Activated CD4-positive, alpha-beta T cell treated with anti-CD3 and anti-CD28 coated beads for 36 hours (primary cell): ENCODE results near the gene RTL5. TPM values are rescaled to one million over a fixed set of nuclear protein-coding genes. Genes with fewer than 3 reads are reported as not detected.

Experiments
- ATAC-seq: fragments of 200-7000 bp; cut with Tn5 transposase; one replicate; pipeline ENCODE4 v1.10.0; 2021; ENCODE audit warnings: mild to moderate bottlenecking, moderate library complexity
- CTCF ChIA-PET: fragments of 350-600 bp; sonication (Branson Sonifier 250); formaldehyde crosslinking; loops from one replicate; lab custom pipeline; 2021; ENCODE audit warnings: antibody characterized with exemption; lab: Charles Lee
- POLR2A ChIA-PET: fragments of 350-600 bp; sonication (Branson Sonifier 250); formaldehyde crosslinking; loops from one replicate; lab custom pipeline; 2021; ENCODE audit warnings: antibody characterized with exemption, inconsistent platforms; lab: Charles Lee
- DNase-seq: peaks from one replicate; pipeline ENCODE4 v3.0.0-alpha.2; 2020
- H3K27ac Mint-ChIP-seq: one replicate; pipeline ENCODE4 v1.8.0; 2021; ENCODE audit warnings: mixed read lengths
- H3K27me3 Mint-ChIP-seq: one replicate; pipeline ENCODE4 v1.8.0; 2021; ENCODE audit warnings: mixed read lengths
- H3K36me3 Mint-ChIP-seq: one replicate; pipeline ENCODE4 v1.8.0; 2021; ENCODE audit warnings: low read depth, mixed read lengths
- H3K4me1 Mint-ChIP-seq: one replicate; pipeline ENCODE4 v1.8.0; 2021; ENCODE audit warnings: mixed read lengths
- H3K4me3 Mint-ChIP-seq: one replicate; pipeline ENCODE4 v1.8.0; 2021; ENCODE audit warnings: mild to moderate bottlenecking, moderate library complexity, mixed read lengths
- H3K9me3 Mint-ChIP-seq: one replicate; pipeline ENCODE4 v1.8.0; 2021; ENCODE audit warnings: low read depth, mixed read lengths
- intact Hi-C, 2 experiments: fragments of 100-400 bp; cut with DNase I in 1 of 2; cut with micrococcal nuclease in 1 of 2; formaldehyde crosslinking; loops; one replicate each; pipeline versions ENCODE4 v1.14.2 to v1.15.1; 2022 to 2024; cut with DNase I, micrococcal nuclease
- total RNA-seq, 2 experiments: library from RNA; stranded (reverse); gene quantifications; one replicate each; pipeline ENCODE4 v1.2.3, GENCODE V29; 2021

RTL5 gene
- total RNA-seq, 2 experiments from 2014 or later, result 0.14 to 0.33 TPM

DNA sequence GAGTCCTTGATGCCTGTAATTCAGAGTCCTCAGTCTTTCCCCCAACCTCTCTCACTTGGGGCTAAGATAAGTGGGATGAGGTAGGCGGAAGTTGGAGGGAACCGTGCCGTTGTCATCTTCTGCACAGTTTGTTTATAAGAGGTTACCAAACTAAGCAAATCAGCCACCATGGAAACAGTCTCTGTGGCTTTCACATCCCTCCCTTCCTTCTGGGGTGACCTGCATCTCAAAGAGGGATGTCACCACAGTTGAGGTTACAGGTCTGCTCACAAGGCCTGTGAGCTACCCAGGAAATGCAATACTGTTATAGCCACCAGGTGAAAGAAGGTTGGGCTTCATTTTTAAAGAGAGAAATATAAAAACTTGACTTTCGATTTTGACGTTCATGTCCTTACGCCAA is 26.3 kb downstream of the RTL5 start:
- peak; percentile 49 for DNase-seq
- Mint-ChIP-seq H3K4me1 (peaks cover 26% of the 10 kb centered on the region), H3K36me3 (no peaks in the 10 kb centered on the region), H3K27ac (no peak overlapping the region), H3K4me3 (no peak overlapping the region), H3K27me3 (peaks cover 13% of the 10 kb centered on the region), H3K9me3 (no peaks in the 10 kb centered on the region)
- CTCF ChIA-PET, result interaction anchor here (1.0 to 2.1 kb wide), 2 partner anchors 16 to 87 kb away, joined by 3 to 8 read pairs; no protein-coding TSS in a partner anchor
- POLR2A ChIA-PET, result no interaction called here
- intact Hi-C loops, result no loop called here
- peak; percentile 57 for ATAC-seq

DNA sequence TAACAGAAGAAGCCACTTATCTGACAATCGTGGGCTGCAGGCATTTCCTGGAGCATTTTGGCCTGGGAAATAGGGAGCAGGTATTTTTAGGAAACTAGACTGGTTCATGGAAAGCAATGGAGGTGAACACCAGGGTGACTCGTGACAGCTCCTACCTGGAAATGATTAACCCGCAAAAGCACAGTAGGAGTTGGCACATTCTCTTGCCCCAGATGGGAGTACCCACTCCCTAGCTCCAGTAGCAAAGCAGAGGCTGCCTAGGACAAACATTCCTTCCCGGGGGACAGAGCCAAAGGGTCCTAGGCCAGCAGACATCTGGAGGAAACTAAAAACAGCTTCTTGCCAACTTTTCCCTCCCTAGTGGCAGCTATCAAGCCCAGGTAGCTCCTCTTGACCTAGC is 29.0 kb downstream of the RTL5 start:
- peaks cover 33% of the 10 kb centered on the region for H3K4me1 Mint-ChIP-seq
- POLR2A ChIA-PET, result interaction anchor here (0.6 kb wide), 1 partner anchor 173 kb away, joined by 3 read pairs; no protein-coding TSS in a partner anchor
- DNase-seq, result no peak
- intact Hi-C loops, result loop anchor here in 1 of 2 experiments (5.0 kb wide), 1 partner anchor 40 kb away; no protein-coding TSS in a partner anchor
- H3K4me3 Mint-ChIP-seq, result no peak overlapping the region
- no peaks in the 10 kb centered on the region for H3K9me3 Mint-ChIP-seq
- H3K27ac Mint-ChIP-seq, result no peak overlapping the region
- ATAC-seq, result no peak
- peaks cover 18% of the 10 kb centered on the region for H3K27me3 Mint-ChIP-seq
- CTCF ChIA-PET, result interaction anchor here (0.6 to 0.9 kb wide), 2 partner anchors 25 to 82 kb away, joined by 3 read pairs; no protein-coding TSS in a partner anchor
- H3K36me3 Mint-ChIP-seq, result no peaks in the 10 kb centered on the region

DNA sequence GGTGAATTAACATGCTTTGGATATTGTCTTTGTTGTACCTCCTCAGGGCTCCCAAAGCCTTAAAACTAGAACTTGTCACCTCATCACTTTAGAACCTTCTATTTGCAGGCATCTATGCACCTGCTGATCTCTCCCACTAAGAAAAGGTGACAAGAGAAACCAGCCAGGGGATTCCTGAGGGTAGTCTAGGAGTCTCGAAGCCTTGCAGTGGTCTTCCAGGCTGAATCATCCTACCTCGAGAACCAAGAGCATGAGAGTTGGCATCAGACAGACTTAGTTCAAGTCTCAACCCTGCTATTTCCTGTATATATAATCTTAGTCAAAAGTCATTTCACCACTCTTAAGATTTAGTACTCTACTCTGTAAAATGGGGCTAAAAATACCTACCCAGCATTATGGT is 29.6 kb downstream of the RTL5 start:
- Mint-ChIP-seq H3K27ac (no peak overlapping the region), H3K27me3 (peaks cover 18% of the 10 kb centered on the region), H3K4me3 (no peak overlapping the region), H3K36me3 (no peaks in the 10 kb centered on the region), H3K4me1 (peaks cover 33% of the 10 kb centered on the region), H3K9me3 (no peaks in the 10 kb centered on the region)
- ATAC-seq, result no peak
- ChIA-PET POLR2A (interaction anchor here (0.6 kb wide), 1 partner anchor 174 kb away, joined by 3 read pairs; no protein-coding TSS in a partner anchor), CTCF (interaction anchor here (0.9 kb wide), 1 partner anchor 26 kb away, joined by 3 read pairs; no protein-coding TSS in a partner anchor)
- no peak for DNase-seq
- intact Hi-C loops, result loop anchor here in 1 of 2 experiments (5.0 kb wide), 1 partner anchor 40 kb away; no protein-coding TSS in a partner anchor

DNA sequence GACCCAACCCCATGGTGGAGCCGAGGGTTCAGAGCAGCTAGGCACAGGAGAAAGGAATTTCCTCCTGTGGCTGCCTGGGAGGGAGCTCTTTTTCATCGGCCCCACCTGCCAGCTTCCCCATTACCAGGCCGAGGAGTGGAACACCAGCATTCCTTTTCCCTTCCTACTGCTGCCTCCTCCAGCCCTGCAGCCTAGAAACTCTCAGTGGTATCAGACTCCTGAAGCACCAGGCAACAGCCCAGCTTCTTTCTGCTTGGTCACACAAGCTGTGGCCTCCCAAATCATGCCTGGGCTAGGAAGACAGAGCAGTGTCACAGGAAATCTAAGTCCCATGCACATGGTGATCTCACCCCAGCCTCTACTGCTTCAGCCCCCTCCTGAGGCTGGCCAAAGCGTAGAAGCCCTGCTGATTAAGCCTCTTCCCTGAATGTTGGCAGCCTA is 30.1 kb downstream of the RTL5 start:
- Mint-ChIP-seq H3K4me3 (no peak overlapping the region), H3K4me1 (peaks cover 32% of the 10 kb centered on the region)
- CTCF ChIA-PET, result interaction anchor here (0.5 kb wide), 1 partner anchor 11 kb away, joined by 3 read pairs; no protein-coding TSS in a partner anchor

DNA sequence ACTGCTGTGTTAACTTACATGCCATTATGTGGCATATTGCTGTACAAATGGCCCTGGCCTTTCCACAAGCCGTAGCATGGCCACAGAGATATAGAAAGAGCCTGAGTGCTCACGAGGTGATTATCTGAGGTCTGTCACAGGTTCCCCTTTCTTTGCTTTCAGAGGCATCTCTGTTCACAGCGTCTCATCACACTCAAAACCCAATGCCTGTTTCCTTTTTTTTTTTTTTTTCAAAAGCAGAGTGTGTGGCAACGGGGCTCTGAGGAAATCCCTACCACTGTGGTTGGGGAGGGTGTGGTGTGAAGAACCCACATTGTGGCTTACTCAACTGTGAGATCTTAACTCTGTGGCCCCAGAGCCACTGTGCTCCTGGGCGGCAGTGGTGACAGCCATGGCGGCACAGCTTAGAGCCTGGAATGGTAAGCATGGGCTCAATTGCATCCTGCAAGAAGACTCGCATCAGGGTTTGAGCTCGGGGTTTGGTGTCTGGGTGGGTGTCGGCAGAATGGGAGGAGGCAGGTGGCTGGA is 30.8 kb downstream of the RTL5 start:
- H3K4me3 Mint-ChIP-seq, result peak overlapping the region; percentile 45
- CTCF ChIA-PET, result interaction anchor here (0.7 kb wide), 1 partner anchor 55 kb away, joined by 3 read pairs; no protein-coding TSS in a partner anchor
- peak; percentile 81 for DNase-seq
- no peaks in the 10 kb centered on the region for H3K36me3 Mint-ChIP-seq
- H3K9me3 Mint-ChIP-seq, result no peaks in the 10 kb centered on the region
- ATAC-seq, result peak; percentile 77
- peaks cover 28% of the 10 kb centered on the region for H3K4me1 Mint-ChIP-seq
- intact Hi-C loops, result loop anchor here (2.0 to 5.0 kb wide), 2 partner anchors 20 to 41 kb away; no protein-coding TSS in a partner anchor
- peaks cover 18% of the 10 kb centered on the region for H3K27me3 Mint-ChIP-seq
- POLR2A ChIA-PET, result no interaction called here
- no peak overlapping the region for H3K27ac Mint-ChIP-seq

More for the DNA sequence above, 30.1 kb downstream of the RTL5 start:
- DNase-seq, result no peak
- intact Hi-C loops, result loop anchor here (2.0 to 5.0 kb wide), 2 partner anchors 19 to 41 kb away; no protein-coding TSS in a partner anchor
- no peak for ATAC-seq
- Mint-ChIP-seq H3K27ac (no peak overlapping the region), H3K27me3 (peaks cover 18% of the 10 kb centered on the region), H3K36me3 (no peaks in the 10 kb centered on the region), H3K9me3 (no peaks in the 10 kb centered on the region)
- POLR2A ChIA-PET, result no interaction called here

DNA sequence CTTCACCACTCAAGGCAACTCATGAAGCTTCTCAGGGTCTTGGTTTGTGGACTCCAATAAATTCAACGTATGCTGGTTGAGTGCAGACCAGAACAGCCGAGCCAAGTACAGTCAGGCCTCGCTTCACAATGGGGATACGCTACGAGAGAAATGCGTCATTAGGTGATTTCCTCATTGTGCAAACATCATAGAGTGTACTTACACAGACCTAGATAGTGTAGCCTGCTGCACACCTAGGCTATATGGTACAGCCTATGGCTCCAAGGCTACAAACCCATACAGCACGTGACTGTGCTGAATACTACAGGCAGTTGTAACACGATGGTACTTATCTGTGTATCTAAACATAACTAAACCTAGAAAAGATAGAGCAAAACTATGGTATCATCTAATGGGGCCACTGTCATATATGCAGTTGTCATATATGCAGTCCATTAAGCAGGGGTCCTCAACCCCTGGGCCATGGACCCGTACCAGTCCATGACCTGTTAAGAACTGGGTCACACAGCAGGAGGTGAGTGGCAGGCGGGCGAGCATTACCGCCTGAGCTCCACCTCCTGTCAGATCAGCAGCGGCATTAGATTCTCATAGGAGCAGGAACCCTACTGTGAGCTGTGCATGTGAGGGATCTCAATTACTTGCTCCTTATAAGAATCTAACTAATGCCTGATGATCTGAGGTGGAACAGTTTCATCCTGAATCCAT is 31.5 kb downstream of the RTL5 start:
- no peak for DNase-seq
- ChIA-PET POLR2A (no interaction called here), CTCF (interaction anchor here (0.7 kb wide), 1 partner anchor 54 kb away, joined by 3 read pairs; no protein-coding TSS in a partner anchor)
- no peak overlapping the region for H3K4me3 Mint-ChIP-seq
- peak; percentile 50 for ATAC-seq
- peaks cover 29% of the 10 kb centered on the region for H3K4me1 Mint-ChIP-seq
- intact Hi-C loops, result loop anchor here (2.0 to 5.0 kb wide), 2 partner anchors 21 to 42 kb away; no protein-coding TSS in a partner anchor
- H3K27me3 Mint-ChIP-seq, result peaks cover 18% of the 10 kb centered on the region
- no peaks in the 10 kb centered on the region for H3K9me3 Mint-ChIP-seq
- no peaks in the 10 kb centered on the region for H3K36me3 Mint-ChIP-seq
- no peak overlapping the region for H3K27ac Mint-ChIP-seq

DNA sequence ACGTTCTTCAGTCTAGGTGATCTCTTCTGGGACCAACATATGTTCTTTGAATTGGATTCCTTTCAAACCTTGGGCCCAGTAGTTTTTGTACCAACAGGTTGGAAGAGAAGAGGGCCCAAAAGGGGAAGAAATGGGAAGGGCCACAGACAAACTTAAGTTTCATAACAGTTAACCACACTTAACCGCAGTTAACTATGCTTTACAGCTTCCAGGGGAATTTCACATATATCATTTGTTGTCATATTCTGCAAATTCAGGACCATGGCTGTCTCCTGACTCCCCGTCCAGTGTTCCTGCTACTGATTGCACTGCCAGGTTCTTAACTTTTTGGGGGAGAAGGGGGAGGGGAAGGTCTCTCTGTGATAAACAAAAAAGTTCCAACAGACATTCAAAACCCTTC is 34.6 kb downstream of the RTL5 start:
- ChIA-PET POLR2A (no interaction called here), CTCF (no interaction called here)
- Mint-ChIP-seq H3K36me3 (no peaks in the 10 kb centered on the region), H3K27me3 (peaks cover 15% of the 10 kb centered on the region), H3K4me1 (peaks cover 27% of the 10 kb centered on the region), H3K9me3 (no peaks in the 10 kb centered on the region), H3K4me3 (no peak overlapping the region), H3K27ac (no peak overlapping the region)
- ATAC-seq (no peak), DNase-seq (no peak)
- intact Hi-C loops, result no loop called here

DNA sequence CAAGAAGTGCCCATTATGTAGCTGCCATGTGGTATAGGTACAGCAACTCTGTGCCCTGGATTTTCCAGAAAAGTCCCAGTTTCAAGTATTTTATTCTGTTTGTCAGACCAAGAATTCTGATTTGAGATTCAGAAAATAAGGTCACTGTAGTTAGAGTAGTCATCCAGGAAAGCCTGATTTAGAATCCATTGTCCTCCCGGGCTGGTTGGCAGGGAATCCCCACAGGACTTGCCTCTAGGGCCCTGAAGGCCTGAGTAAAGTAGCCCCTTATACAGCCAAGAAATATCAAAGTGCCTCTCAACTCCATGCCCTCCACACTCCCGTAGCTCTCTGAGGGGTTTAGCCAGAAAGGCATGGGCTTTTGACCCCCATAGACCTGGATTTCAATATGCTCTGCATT is 36.3 kb downstream of the RTL5 start:
- no peaks in the 10 kb centered on the region for H3K36me3 Mint-ChIP-seq
- CTCF ChIA-PET, result interaction anchor here (0.7 kb wide), 1 partner anchor 88 kb away, joined by 3 read pairs; no protein-coding TSS in a partner anchor

DNA sequence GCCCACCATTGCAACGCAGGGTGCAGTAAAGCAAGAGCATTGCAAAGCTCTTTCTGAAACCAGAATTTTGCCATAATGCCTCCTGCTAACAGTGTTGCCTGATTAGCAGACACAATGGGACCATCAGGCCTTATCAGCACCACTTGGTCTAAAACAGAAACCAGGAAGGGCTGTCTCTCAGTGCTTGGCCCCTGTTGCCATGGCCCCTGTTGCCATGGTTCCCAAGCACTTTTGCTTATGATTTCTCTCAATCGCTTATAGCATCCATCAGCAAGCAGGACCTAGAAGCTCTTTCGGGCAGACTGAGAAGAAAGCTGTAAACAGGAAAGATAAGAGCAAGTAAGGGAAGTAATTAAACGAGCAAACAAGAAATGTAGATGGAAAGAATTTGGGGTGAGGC is 36.8 kb downstream of the RTL5 start:
- ChIA-PET POLR2A (no interaction called here), CTCF (no interaction called here)
- H3K27ac Mint-ChIP-seq, result no peak overlapping the region
- no peaks in the 10 kb centered on the region for H3K9me3 Mint-ChIP-seq
- no peak overlapping the region for H3K4me3 Mint-ChIP-seq
- H3K36me3 Mint-ChIP-seq, result no peaks in the 10 kb centered on the region
- intact Hi-C loops, result no loop called here
- ATAC-seq (peak; percentile 74), DNase-seq (peak; percentile 62)
- peaks cover 10% of the 10 kb centered on the region for H3K27me3 Mint-ChIP-seq
- peaks cover 6% of the 10 kb centered on the region for H3K4me1 Mint-ChIP-seq

More for the DNA sequence above, 36.3 kb downstream of the RTL5 start:
- ATAC-seq (no peak), DNase-seq (no peak)
- POLR2A ChIA-PET, result no interaction called here
- no peak overlapping the region for H3K4me3 Mint-ChIP-seq
- no peak overlapping the region for H3K27ac Mint-ChIP-seq
- H3K27me3 Mint-ChIP-seq, result peaks cover 13% of the 10 kb centered on the region
- intact Hi-C loops, result no loop called here
- peaks cover 11% of the 10 kb centered on the region for H3K4me1 Mint-ChIP-seq
- no peaks in the 10 kb centered on the region for H3K9me3 Mint-ChIP-seq

DNA sequence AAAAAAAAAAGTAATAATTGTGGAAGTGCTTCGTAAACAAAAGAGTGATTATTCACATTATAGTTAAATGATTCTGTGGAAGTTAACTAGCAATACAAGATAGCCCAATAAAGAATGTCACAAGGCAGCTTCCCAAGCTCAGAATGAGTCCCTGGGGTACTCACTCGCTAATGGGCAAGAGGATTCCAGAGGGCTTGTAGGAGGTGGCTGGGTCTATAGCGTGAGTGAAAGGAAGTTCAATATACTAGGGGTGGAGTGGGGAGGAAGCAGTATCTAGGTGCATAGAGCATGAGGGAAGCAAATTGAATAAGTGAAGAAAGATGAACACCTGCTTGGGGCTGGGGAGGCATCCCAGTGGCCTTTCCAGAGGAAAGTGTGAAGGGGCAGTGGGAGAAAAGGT is 42.5 kb downstream of the RTL5 start:
- H3K4me3 Mint-ChIP-seq, result no peak overlapping the region
- no peak for DNase-seq

DNA sequence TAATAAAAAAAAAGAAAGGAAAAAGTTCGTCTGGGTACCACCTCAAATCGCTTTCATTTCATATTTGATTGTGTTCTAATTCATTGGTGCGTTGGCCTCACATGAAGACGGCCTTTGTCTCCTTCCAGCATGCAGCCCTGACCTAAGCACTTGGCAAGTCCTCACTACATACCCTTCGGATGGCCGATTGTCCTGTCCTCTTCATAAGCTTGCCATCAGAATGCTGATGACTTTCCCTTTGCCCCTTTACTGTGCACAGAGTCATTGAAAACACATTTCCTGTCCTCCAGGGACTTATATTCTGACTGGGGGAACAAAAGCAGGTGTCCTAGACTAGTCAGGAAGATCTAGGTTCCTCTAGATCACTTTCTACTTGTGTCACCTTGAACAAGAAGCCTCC is 43.0 kb downstream of the RTL5 start:
- Mint-ChIP-seq H3K27ac (no peak overlapping the region), H3K4me3 (no peak overlapping the region), H3K27me3 (peaks cover 3% of the 10 kb centered on the region), H3K4me1 (no peaks in the 10 kb centered on the region), H3K36me3 (no peaks in the 10 kb centered on the region), H3K9me3 (no peaks in the 10 kb centered on the region)
- POLR2A ChIA-PET, result no interaction called here
- intact Hi-C loops, result no loop called here
- CTCF ChIA-PET, result no interaction called here
- DNase-seq (no peak), ATAC-seq (no peak)

More for the DNA sequence above, 42.5 kb downstream of the RTL5 start:
- ChIA-PET CTCF (no interaction called here), POLR2A (no interaction called here)
- H3K36me3 Mint-ChIP-seq, result no peaks in the 10 kb centered on the region
- H3K4me1 Mint-ChIP-seq, result no peaks in the 10 kb centered on the region
- no peak for ATAC-seq
- H3K9me3 Mint-ChIP-seq, result no peaks in the 10 kb centered on the region
- intact Hi-C loops, result no loop called here
- H3K27me3 Mint-ChIP-seq, result peaks cover 3% of the 10 kb centered on the region
- H3K27ac Mint-ChIP-seq, result no peak overlapping the region
